GM12801 (cell line): Measurements from ENCODE around the gene STARD13.

ENCODE experiments used
- TF ChIP-seq, protein P1 (sequence below): IDR thresholded peaks from one replicate; pipeline ENCODE4 v1.5.1; 2011; ENCODE audit warnings: control low read depth; ENCODE audit not compliant: insufficient read length; ENCODE audit errors: extremely low read depth

The STARD13 gene

DNA sequence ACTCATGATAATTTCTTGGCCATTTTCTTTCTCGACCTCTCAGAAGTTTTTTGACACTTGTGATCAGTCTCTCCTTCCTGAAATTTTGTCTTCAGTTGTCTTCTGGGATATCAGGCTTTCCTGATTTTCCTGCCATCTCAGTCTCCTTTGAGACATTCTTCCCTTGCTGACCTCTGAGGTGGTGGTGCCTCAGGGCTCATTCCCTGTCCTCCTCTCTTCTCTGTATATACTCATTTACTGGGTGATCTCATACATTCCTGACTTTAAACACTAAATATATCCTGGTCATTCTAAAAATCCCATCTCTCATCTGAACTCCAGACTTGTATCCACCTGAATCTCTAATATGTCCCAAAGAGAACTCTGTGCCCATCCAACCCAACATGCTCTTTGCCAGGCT lies 31.3 kb upstream of the STARD13 start:
- TF ChIP-seq, protein P1, sequence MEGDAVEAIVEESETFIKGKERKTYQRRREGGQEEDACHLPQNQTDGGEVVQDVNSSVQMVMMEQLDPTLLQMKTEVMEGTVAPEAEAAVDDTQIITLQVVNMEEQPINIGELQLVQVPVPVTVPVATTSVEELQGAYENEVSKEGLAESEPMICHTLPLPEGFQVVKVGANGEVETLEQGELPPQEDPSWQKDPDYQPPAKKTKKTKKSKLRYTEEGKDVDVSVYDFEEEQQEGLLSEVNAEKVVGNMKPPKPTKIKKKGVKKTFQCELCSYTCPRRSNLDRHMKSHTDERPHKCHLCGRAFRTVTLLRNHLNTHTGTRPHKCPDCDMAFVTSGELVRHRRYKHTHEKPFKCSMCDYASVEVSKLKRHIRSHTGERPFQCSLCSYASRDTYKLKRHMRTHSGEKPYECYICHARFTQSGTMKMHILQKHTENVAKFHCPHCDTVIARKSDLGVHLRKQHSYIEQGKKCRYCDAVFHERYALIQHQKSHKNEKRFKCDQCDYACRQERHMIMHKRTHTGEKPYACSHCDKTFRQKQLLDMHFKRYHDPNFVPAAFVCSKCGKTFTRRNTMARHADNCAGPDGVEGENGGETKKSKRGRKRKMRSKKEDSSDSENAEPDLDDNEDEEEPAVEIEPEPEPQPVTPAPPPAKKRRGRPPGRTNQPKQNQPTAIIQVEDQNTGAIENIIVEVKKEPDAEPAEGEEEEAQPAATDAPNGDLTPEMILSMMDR: no peak

DNA sequence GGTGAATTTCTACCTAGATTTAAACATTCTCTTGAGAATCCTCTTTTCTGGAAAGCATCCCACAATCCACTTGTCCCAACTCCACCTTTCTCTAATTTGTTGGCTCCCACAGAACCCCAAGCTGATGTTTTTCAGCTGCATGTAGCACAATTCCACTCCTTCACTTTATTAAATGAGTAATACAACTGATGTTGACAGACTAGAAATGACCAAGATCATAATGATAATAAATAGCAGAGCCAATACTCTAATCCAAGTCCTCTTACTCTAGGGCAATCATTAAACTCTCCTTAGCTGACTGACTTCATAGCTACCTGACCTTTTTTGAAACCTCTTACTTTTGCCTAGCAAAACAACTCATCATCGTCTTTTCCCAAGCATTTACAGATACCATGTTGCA lies 27.9 kb upstream of the STARD13 start:
- TF ChIP-seq, protein P1: no peak

- TF ChIP-seq, protein P1: no peak
These were observed 27.3 kb upstream of the STARD13 start for GRCh38 chr13:33312861-33313212.

- TF ChIP-seq, protein P1: no peak
These were observed 26.8 kb upstream of the STARD13 start for GRCh38 chr13:33312150-33312860.

DNA sequence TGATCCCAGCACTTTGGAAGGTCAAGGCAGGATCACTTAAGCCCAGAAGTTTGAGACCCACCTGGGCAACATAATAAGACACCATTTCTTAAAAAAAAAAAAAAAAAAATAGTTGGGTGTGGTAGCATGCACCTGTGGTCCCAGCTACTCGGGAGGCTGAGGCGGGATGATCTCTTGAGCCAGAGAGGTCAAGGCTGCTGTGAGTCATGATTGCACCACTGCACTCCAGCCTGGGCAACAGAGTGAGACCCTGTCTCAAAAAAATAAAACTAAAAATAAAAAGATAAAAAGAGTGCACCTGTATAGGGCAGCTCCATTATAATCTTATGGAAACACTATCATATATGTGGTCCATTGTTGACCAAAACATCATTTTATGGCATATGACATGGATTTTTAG lies 25.5 kb upstream of the STARD13 start:
- TF ChIP-seq, protein P1: no peak

- TF ChIP-seq, protein P1: no peak
These were observed 24.9 kb upstream of the STARD13 start for GRCh38 chr13:33310245-33311038.

DNA sequence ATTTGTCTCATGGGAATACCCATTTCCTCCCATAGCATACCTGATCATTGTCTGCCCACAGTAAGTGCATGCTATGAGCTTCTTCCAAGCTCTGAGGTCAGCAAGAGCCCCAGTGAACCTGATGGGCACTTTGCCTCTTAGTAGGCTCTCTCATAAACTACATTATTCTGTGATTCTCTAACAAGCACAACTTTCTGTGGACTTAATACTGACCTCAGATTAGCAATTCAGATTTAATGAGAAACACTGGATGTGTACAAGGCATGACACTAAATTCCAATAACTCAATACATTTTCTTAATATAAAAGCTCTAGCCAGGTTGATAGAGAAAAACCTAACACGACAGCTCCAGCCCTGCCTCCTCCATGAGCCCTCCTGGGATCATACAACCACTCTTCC lies 23.3 kb upstream of the STARD13 start:
- TF ChIP-seq, protein P1: no peak
